Heart right ventricle (tissue), 16 donors: ENCODE measurements around the gene SH3BP5L. TPM values are rescaled to one million over a fixed set of nuclear protein-coding genes. Genes with fewer than 3 reads are reported as not detected.

Experiments used
- ATAC-seq, 8 donors: fragments of 200-7000 bp; cut with Tn5 transposase; one replicate each; pipeline ENCODE4 v1.9.1; 2020; ENCODE audit warnings: mild to moderate bottlenecking in 8 of 8, moderate library complexity in 8 of 8, moderate number of reproducible peaks in 1 of 8
- DNase-seq, 2 donors: peaks; one replicate each; pipeline ENCODE4 v3.0.0-alpha.2; 2020
- H3K27ac ChIP-seq, 10 donors: fragments of 200-600 bp; sonication (generic) in 2 of 10; one replicate each; pipeline versions ENCODE4 v1.5.0 to v1.8.0; 2020 to 2022; ENCODE audit warnings: mild to moderate bottlenecking in 3 of 10
- H3K27me3 ChIP-seq, 7 donors: fragments of 200-600 bp; one replicate each; pipeline ENCODE4 v1.8.0; 2021 to 2022; ENCODE audit warnings: mild to moderate bottlenecking in 2 of 7
- H3K36me3 ChIP-seq, 9 donors: fragments of 200-600 bp; sonication (generic) in 1 of 9; one replicate each; pipeline versions ENCODE4 v1.5.0 to v1.8.0; 2020 to 2022; ENCODE audit warnings: mild to moderate bottlenecking in 2 of 9
- H3K4me1 ChIP-seq, 9 donors: fragments of 200-600 bp; sonication (generic) in 1 of 9; one replicate each; pipeline versions ENCODE4 v1.5.0 to v1.8.0; 2020 to 2022; ENCODE audit warnings: mild to moderate bottlenecking in 4 of 9
- H3K4me3 ChIP-seq, 10 donors: fragments of 200-600 bp; sonication (generic) in 2 of 10; one replicate each; pipeline versions ENCODE4 v1.5.0 to v1.8.0; 2020 to 2022; ENCODE audit warnings: mild to moderate bottlenecking in 7 of 10, moderate library complexity in 2 of 10
- H3K9me3 ChIP-seq, 11 donors: fragments of 200-600 bp in 10 of 11; sonication (generic) in 2 of 11; one replicate each; pipeline versions ENCODE4 v1.5.0 to v1.8.0; 2013 to 2022; ENCODE audit warnings: mild to moderate bottlenecking in 2 of 11, control low read depth in 1 of 11, moderate library complexity in 1 of 11
- CTCF ChIP-seq, 9 donors: fragments of 200-600 bp; sonication (generic) in 2 of 9; IDR thresholded peaks; one replicate each; pipeline versions ENCODE4 v1.5.0 to v1.8.0; 2021 to 2022; ENCODE audit warnings: antibody characterized with exemption in 9 of 9, mild to moderate bottlenecking in 5 of 9, moderate library complexity in 1 of 9
- WGBS, 2 donors: extraction: QIAGEN DNeasy Blood & Tissue Kit; methylation state at CpG; one replicate each; pipeline ENCODE4 v1.1.7; 2013; ENCODE audit warnings: inconsistent platforms in 1 of 2; 5-methylcytosine and 5-hydroxymethylcytosine counted together
- intact Hi-C, 10 donors: fragments of 100-400 bp; cut with DNase I; formaldehyde crosslinking; loops; one replicate each; pipeline versions ENCODE4 v1.11.1 to v1.14.2; 2022
- polyA plus RNA-seq, 2 donors: library from polyadenylated mRNA; stranded (reverse); fragments of 200-250 nt; gene quantifications; one replicate each; pipeline ENCODE4 v1.2.3, GENCODE V29; 2013
- total RNA-seq, 10 donors: library from RNA; stranded (reverse); fragmentation: NEBNext Ultra II Directional in 3 of 10; extraction: Animal tissue kit (Norgen Biotek cat#: 25700) in 3 of 10; gene quantifications; one replicate each; pipeline versions ENCODE4 v1.2.1 to v1.2.4, GENCODE V29; 2021 to 2023
- donor health status: Arrhythmogenic right ventricular cardiomyopathy.
- donor health status: ischemic (EF 13 %, LVEDD 7.1; RV severe dilation, severe dysfunction).
- donor health status: healthy with polysubstance abuse.
- donor health status: DM: no; HTN: yes; CAD: no.
- donor health status: DM: no; HTN: no; CAD: no.
- donor health status: ischemic (EF 25% LVEDD 6.9; RV normal size, moderate dysfunction).
- donor health status: ischemic (EF 25% LVEDD 5.7; RV mildly dilated, moderate dysfunction).
- donor health status: healthy.
- donor health status: DM: yes; HTN: yes; CAD: no.
- donor health status: Ischemic cardiomyopathy.
- donor health status: ischemic (EF 35%, LVEDD 5.7; RV mildly dilated, moderate dysfunction).
- donor health status: nonischemic (EF 11% LVEDD 7.7; RV severe dilation, severe dysfunction).
- donor health status: DM: yes; HTN: yes; CAD: no.
- donor health status: PGD.
- donor health status: ischemic (EF 29% LVEDD 5.4; RV normal size, mild dysfunction).
- donor health status: nonischemic (EF 23%, LVEDD 6.1; RV moderate dilation, normal function).

Gene SH3BP5L
- total and polyA plus RNA-seq, 12 donors = 14.9 to 30.5 (median 19.0) TPM

GRCh38 chr1:248848602-248849001, 22.9 kb upstream of the SH3BP5L start:
- peaks cover 0 to 11% (median 3%) of the 10 kb centered on the region in 9 donors for H3K4me1 ChIP-seq
- intact Hi-C loops = no loop called here
- H3K36me3 ChIP-seq = peaks cover 0 to 77% (median 60%) of the 10 kb centered on the region in 9 donors
- no peak for ATAC-seq
- no peak for TF ChIP-seq CTCF (IDR thresholded peaks at IDR 0.05)
- 93 to 95% methylated on average over 8 of the region's 8 CpGs for WGBS, 2 donors
- no peak for DNase-seq
- H3K9me3 ChIP-seq = no peaks in the 10 kb centered on the region
- no peaks in the 10 kb centered on the region for H3K27me3 ChIP-seq
- no peak overlapping the region for H3K27ac ChIP-seq
- H3K4me3 ChIP-seq = no peak overlapping the region

- no peak for DNase-seq
- Histone ChIP-seq H3K4me1 (peaks cover 0 to 12% (median 9%) of the 10 kb centered on the region in 9 donors), H3K4me3 (no peak overlapping the region), H3K27me3 (no peaks in the 10 kb centered on the region), H3K9me3 (no peaks in the 10 kb centered on the region), H3K36me3 (peaks cover 0 to 73% (median 60%) of the 10 kb centered on the region in 9 donors), H3K27ac (no peak overlapping the region)
- WGBS, 2 donors = 95% methylated on average over 72 of the region's 72 CpGs
- intact Hi-C loops = no loop called here
- peak in 1 of 8 donors; percentile 12 for ATAC-seq
- no peak for TF ChIP-seq CTCF (IDR thresholded peaks at IDR 0.05)
These were observed 22.3 kb upstream of the SH3BP5L start for GRCh38 chr1:248847956-248848561.

GRCh38 chr1:248847181-248847955, 21.7 kb upstream of the SH3BP5L start:
- Histone ChIP-seq H3K27me3 (no peaks in the 10 kb centered on the region), H3K36me3 (peaks cover 0 to 76% (median 60%) of the 10 kb centered on the region in 9 donors), H3K9me3 (no peaks in the 10 kb centered on the region), H3K27ac (no peak overlapping the region), H3K4me1 (peaks cover 0 to 17% (median 14%) of the 10 kb centered on the region in 9 donors), H3K4me3 (no peak overlapping the region)
- DNase-seq = no peak
- no peak for ATAC-seq
- intact Hi-C loops = no loop called here
- 92% methylated on average over 69 to 76 of the region's 76 CpGs for WGBS, 2 donors
- TF ChIP-seq CTCF (IDR thresholded peaks at IDR 0.05) = no peak

GRCh38 chr1:248844526-248844925, 18.8 kb upstream of the SH3BP5L start:
- Histone ChIP-seq H3K4me1 (peaks cover 6 to 45% (median 41%) of the 10 kb centered on the region in 9 donors), H3K4me3 (no peak overlapping the region), H3K9me3 (no peaks in the 10 kb centered on the region), H3K27me3 (no peaks in the 10 kb centered on the region), H3K36me3 (peaks cover 0 to 63% (median 52%) of the 10 kb centered on the region in 9 donors), H3K27ac (no peak overlapping the region)
- intact Hi-C loops = no loop called here
- DNase-seq = no peak
- WGBS, 2 donors = 87 to 91% methylated on average over 8 of the region's 8 CpGs
- TF ChIP-seq CTCF (IDR thresholded peaks at IDR 0.05) = no peak
- ATAC-seq = no peak
